SK-N-DZ (cell line): ENCODE data around the gene MOV10.

Experiments
- DNase-seq: peaks from one replicate; pipeline ENCODE4 v3.0.0-alpha.2; 2015; ENCODE audit warnings: low spot score

Gene MOV10

DNA sequence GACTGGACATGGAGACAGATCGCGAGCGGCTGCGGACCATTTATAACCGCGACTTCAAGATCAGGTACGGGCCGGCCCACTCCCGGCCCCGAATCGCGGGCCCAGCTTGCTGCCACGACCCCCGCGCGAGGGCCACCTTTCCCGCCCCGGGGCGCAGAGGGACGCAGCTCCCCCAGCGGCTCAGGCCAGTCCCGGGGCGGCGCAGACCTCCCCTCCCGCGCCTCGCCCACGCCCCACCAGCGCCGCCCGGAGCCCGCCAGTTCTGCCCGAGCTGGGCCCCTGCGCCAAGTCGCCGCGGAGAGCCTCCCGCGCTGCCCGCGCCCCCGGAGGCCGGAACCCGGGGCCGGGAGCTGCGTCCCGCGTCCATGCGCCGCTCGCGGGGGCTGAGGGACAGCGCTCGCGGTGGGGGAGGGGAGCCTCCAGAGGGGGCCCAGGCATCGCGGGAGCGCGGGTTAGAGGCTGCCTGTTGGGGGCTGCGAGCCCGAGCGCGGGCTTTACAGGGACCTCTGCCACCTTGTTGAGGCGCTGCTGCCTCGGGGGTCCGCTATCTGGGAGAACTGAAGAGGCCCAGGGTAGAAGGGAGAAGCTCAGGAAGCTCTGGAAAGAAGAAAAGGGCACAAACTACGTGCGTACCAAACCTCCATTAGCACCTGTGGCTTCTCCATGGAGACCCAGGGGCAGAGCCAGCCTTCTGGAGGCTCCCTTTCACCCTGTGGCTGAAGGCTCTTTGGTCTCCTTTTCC is 698 bp downstream of the MOV10 start:
- peak; percentile 47 for DNase-seq

GRCh38 chr1:112675728-112676381 is 1.4 kb downstream of the MOV10 start:
- DNase-seq = no peak

GRCh38 chr1:112676543-112676942 is 2.1 kb downstream of the MOV10 start:
- DNase-seq = no peak

DNA sequence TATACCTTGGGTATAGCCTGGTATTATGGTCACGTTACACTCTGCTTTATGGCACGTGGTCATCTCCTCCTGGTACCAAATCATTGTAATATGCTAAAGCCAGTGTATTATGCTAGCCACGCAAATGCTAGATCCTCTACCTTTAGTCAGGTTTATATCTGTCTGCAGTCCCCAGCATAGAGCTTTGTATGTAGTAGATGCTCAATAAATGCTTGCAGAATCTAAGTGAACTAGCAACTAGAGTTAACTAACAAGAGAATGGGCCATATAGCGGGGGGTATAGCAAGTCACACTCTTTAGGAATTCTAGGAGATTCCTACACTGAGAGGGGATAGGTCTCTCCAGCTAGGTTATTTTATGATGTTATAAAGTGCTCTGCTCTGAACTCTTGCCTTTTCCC is 3.0 kb downstream of the MOV10 start:
- no peak for DNase-seq

GRCh38 chr1:112678605-112679004 is 4.1 kb downstream of the MOV10 start:
- no peak for DNase-seq

DNA sequence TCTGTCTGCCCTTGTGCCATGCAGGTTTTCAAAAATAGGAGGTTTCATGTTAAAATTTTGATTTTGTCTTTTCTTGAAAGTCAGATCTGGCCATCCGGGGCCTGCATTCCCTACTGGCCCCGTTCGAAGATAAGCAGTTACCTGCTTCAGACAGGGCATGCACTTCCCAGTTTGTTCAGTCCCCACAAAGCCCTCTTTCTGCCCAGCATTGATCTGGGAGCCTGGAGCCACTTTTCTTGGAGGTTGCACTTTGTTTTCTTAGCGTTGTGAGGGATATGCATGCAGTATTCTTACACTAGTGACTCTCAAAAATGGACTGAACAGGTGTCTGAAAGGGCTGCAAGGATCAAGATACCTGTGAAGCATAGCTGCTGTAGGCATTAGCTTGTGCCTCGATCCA is 11.5 kb downstream of the MOV10 start:
- DNase-seq = no peak

DNA sequence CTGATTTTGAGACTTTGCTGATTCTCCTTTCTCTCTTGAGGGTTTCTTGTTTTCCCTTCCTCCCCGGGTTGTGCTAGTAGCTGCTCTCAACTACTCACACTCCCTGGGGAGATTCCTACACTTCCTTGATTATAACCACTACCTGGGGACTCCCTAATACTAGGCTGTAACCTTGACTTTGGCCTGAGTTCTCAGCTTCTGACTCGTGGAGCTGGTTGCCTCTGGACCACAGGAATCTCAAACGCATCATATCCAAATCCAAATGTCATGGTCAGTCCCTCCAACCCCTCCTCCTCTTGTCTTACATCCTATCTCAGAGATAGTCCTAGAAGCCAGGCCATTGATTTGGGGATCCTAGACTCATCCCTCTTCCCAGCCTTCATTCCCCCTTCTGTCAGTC is 12.0 kb downstream of the MOV10 start:
- DNase-seq = no peak

- DNase-seq = no peak
Observed at GRCh38 chr1:112686835-112687234, 12.4 kb downstream of the MOV10 start.

DNA sequence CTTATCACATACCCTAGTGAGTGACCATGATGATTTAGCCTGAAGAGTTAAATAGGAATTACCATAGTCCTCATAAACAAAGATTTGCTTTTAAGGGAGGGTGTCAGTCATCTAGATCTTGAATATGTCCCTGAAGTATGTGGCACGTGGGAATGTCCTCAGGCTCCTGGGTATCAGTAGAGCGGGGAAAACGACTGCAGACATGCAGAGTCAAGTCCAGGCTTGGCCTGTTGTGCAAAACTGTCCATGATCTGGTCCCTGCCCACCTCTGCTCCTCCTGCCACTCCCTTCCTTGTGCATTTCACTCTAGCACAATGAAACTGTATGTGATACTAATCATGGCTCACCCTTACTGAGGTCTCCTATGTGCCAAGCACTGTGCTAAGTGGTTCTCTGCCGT is 12.9 kb downstream of the MOV10 start:
- no peak for DNase-seq

DNA sequence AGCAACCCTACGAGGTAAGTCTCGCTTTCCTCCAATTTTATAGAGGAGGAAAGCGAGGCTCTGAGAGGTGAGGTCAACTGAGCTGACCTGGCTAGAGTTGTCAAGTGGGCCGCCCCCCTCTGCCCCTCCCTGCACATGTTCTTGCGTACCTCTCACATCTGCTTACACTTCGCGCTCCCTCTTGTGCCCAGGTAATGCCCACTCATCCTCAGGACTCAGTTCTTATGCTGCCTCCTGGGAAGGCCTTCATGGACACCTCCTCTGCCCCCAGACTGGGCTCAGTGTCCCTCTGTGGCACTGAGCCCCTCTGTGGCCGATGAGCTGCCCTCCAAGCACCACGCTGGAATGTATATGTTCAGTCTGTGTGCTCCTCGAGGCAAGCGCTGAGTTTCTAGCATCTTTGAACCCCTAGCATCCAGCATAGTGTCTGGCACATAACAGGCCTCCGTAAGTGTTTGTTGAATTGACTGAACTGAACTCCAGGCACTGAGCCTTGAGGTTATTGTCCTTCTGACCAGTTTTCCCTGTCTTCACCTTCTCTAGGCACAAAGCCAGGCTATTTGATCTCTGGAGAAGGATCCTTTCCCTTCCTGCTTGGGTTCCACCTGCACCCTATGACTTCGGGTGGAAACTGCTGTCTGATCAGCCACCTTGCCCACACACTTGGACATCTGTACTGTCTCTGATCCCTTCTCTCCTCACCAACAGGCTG is 13.5 kb downstream of the MOV10 start:
- no peak for DNase-seq

DNA sequence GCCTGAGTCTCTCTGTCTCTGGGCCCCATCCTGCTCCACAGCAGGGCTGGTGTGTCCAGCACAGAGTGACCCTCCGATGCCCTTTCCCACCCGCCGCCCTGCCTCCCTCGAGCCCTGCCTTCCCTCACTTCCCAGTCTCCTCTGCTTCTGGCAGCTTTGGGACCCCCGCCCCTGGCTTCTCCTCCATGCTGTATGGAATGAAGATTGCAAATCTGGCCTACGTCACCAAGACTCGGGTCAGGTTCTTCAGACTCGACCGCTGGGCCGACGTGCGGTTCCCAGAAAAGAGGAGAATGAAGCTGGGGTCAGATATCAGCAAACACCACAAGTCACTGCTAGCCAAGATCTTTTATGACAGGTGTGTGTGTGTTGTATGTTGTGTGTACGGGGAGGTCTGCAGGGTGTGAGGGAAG is 14.3 kb downstream of the MOV10 start:
- DNase-seq = no peak

DNA sequence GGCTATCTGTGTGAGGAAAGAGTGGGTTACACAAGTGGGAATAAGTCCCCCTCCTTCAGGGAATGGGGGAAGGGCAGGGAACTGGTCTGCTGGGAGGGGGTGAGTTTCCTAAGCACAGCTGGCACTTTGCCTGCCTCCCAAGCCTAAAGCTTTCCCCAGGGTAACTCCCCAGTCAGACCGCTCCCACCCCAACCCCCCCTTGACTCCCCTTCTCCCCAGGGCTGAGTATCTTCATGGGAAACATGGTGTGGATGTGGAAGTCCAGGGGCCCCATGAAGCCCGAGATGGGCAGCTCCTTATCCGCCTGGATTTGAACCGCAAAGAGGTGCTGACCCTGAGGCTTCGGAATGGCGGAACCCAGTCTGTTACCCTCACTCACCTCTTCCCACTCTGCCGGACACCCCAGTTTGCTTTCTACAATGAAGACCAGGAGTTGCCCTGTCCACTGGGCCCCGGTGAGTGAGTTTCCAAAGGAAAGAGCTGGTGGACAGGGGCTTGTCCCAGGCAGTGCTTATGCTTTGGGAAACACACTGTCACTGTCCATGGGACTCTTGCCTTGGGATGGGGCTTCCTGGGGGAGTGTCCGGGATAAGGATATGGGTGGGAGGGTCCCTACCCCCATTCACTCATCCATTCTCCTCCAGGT is 14.9 kb downstream of the MOV10 start:
- no peak for DNase-seq

- no peak for DNase-seq
Observed at GRCh38 chr1:112689842-112690237, 15.4 kb downstream of the MOV10 start.

- no peak for DNase-seq
Observed at GRCh38 chr1:112692681-112693080, 18.2 kb downstream of the MOV10 start.

DNA sequence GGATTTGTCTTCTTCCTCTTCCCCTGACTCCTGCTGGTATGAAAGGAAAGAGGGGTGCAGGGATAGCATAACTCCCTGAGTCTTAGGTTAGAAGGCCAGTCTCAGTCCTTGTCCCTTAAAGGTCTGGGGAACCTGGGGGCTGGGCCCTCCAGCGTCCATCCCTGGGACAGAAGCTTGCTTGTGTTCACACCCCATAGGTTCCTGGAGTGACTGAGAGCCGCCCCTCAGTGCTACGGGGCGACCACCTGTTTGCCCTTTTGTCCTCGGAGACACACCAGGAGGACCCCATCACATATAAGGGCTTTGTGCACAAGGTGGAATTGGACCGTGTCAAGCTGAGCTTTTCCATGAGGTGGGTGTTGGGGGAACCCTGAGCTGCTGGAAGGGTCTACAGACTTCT is 19.4 kb downstream of the MOV10 start:
- DNase-seq = no peak

GRCh38 chr1:112694363-112694929 is 20.0 kb downstream of the MOV10 start:
- DNase-seq = no peak

- no peak for DNase-seq
Observed at GRCh38 chr1:112695276-112695675, 20.8 kb downstream of the MOV10 start.

- DNase-seq = no peak
Observed at GRCh38 chr1:112696578-112697314, 22.3 kb downstream of the MOV10 start.

GRCh38 chr1:112697781-112698201 is 23.3 kb downstream of the MOV10 start:
- no peak for DNase-seq

- DNase-seq = no peak
Observed at GRCh38 chr1:112698366-112699310, 24.2 kb downstream of the MOV10 start.
